Type B pancreatic cell (in vitro differentiated cells): ENCODE data around the gene MGAT5B. TPM values are rescaled to one million over a fixed set of nuclear protein-coding genes. Genes with fewer than 3 reads are reported as not detected.
"Not testable (repeated sequence)": the region's sequence is repeated elsewhere in the genome, so short reads cannot be mapped to it uniquely, and the experiment has no call there.

Experiments used
- DNase-seq: peaks from one replicate; pipeline ENCODE4 v3.0.0; 2021; ENCODE audit warnings: mixed read lengths; ENCODE audit not compliant: unreplicated experiment; ENCODE audit errors: extremely low spot score
- H3K27ac Mint-ChIP-seq: 2 replicates; pipeline ENCODE4 v1.8.0; 2021; ENCODE audit warnings: mild to moderate bottlenecking, mixed read lengths
- H3K27me3 Mint-ChIP-seq: 2 replicates; pipeline ENCODE4 v1.8.0; 2021; ENCODE audit warnings: mixed read lengths
- H3K36me3 Mint-ChIP-seq: 2 replicates; pipeline ENCODE4 v1.8.0; 2021; ENCODE audit warnings: mixed read lengths
- H3K4me1 Mint-ChIP-seq: one replicate; pipeline ENCODE4 v1.8.0; 2021; ENCODE audit warnings: mixed read lengths; ENCODE audit not compliant: unreplicated experiment
- H3K4me3 Mint-ChIP-seq: 2 replicates; pipeline ENCODE4 v1.8.0; 2021; ENCODE audit warnings: mild to moderate bottlenecking, mixed read lengths
- H3K9me3 Mint-ChIP-seq: 2 replicates; pipeline ENCODE4 v1.8.0; 2021; ENCODE audit warnings: mixed read lengths
- total RNA-seq: library from RNA; stranded (reverse); gene quantifications from 2 replicates; pipeline ENCODE4 v1.2.1, GENCODE V29; 2021; ENCODE audit warnings: low replicate concordance
- TF ChIP-seq, protein P1 (sequence below): fragments of 200-600 bp; sonication (generic); conservative IDR thresholded peaks from 2 replicates; pipeline ENCODE4 v1.5.0; 2021; ENCODE audit warnings: antibody characterized with exemption, mild to moderate bottlenecking

The MGAT5B gene
- total RNA-seq, 1 donor from 2014 or later: 15.9 TPM

- TF ChIP-seq, protein P1, sequence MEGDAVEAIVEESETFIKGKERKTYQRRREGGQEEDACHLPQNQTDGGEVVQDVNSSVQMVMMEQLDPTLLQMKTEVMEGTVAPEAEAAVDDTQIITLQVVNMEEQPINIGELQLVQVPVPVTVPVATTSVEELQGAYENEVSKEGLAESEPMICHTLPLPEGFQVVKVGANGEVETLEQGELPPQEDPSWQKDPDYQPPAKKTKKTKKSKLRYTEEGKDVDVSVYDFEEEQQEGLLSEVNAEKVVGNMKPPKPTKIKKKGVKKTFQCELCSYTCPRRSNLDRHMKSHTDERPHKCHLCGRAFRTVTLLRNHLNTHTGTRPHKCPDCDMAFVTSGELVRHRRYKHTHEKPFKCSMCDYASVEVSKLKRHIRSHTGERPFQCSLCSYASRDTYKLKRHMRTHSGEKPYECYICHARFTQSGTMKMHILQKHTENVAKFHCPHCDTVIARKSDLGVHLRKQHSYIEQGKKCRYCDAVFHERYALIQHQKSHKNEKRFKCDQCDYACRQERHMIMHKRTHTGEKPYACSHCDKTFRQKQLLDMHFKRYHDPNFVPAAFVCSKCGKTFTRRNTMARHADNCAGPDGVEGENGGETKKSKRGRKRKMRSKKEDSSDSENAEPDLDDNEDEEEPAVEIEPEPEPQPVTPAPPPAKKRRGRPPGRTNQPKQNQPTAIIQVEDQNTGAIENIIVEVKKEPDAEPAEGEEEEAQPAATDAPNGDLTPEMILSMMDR: no peak
- no peak overlapping the region for H3K27ac Mint-ChIP-seq
- H3K4me3 Mint-ChIP-seq: no peak overlapping the region
- DNase-seq: no peak
- H3K4me1 Mint-ChIP-seq: peaks cover 4% of the 10 kb centered on the region
- H3K27me3 Mint-ChIP-seq: peaks cover 30% of the 10 kb centered on the region
- peaks cover 7% of the 10 kb centered on the region for H3K9me3 Mint-ChIP-seq
- no peaks in the 10 kb centered on the region for H3K36me3 Mint-ChIP-seq
These were observed 106.5 kb downstream of the MGAT5B start for GRCh38 chr17:76974721-76975120.

GRCh38 chr17:76978050-76978449 is 109.8 kb downstream of the MGAT5B start:
- H3K36me3 Mint-ChIP-seq, H3K4me1 Mint-ChIP-seq, DNase-seq, H3K27ac Mint-ChIP-seq, H3K4me3 Mint-ChIP-seq, H3K9me3 Mint-ChIP-seq: not testable (repeated sequence)
- H3K27me3 Mint-ChIP-seq: peaks cover 11% of the 10 kb centered on the region

- Mint-ChIP-seq H3K4me1 (peaks cover 5% of the 10 kb centered on the region), H3K4me3 (no peak overlapping the region), H3K27ac (no peak overlapping the region), H3K27me3 (peaks cover 4% of the 10 kb centered on the region), H3K36me3 (no peaks in the 10 kb centered on the region), H3K9me3 (peaks cover 7% of the 10 kb centered on the region)
- TF ChIP-seq, protein P1: no peak
- no peak for DNase-seq
These were observed 113.5 kb downstream of the MGAT5B start for GRCh38 chr17:76981545-76982295.

DNA sequence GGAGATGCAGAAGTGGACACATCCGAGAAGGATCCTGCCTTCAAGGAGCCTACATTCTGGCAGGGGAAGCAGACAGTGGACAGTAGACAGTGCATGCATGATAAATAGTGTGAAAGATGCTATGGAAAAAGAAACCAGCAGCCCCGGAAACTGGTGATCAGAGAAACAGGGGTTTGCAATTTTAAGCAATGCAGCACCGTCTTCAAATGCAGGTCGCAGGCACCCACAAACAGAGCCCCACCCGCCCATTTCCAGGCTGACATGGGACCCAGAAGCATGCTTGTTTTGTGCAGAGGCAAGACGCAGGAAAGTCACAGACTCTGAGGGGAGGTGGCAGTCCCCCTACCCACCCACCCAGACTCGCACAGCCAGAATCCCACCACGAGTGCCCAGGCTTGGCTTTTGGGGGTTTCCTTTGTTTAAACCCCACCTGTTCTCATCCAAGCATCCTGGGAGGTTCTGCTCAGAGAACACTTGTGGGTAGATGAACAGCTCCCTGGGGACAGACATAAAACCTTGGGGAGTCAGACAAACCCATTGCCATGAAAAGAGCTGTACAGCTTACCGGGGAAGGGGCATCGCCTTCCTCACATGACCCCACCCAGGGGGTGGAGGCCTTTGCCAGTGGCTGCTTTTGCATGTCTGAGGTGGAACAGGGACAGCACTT is 114.3 kb downstream of the MGAT5B start:
- H3K4me3 Mint-ChIP-seq: no peak overlapping the region
- peaks cover 5% of the 10 kb centered on the region for H3K4me1 Mint-ChIP-seq
- H3K27me3 Mint-ChIP-seq: peaks cover 4% of the 10 kb centered on the region
- no peaks in the 10 kb centered on the region for H3K36me3 Mint-ChIP-seq
- peaks cover 7% of the 10 kb centered on the region for H3K9me3 Mint-ChIP-seq
- no peak overlapping the region for H3K27ac Mint-ChIP-seq
- DNase-seq: no peak
- TF ChIP-seq, protein P1: no peak

GRCh38 chr17:76983075-76983775 is 115.0 kb downstream of the MGAT5B start:
- Mint-ChIP-seq H3K4me1 (peaks cover 5% of the 10 kb centered on the region), H3K9me3 (peaks cover 4% of the 10 kb centered on the region), H3K27me3 (peaks cover 2% of the 10 kb centered on the region), H3K27ac (no peak overlapping the region), H3K36me3 (no peaks in the 10 kb centered on the region), H3K4me3 (no peak overlapping the region)
- TF ChIP-seq, protein P1: no peak
- DNase-seq: no peak

- TF ChIP-seq, protein P1: no peak
- H3K36me3 Mint-ChIP-seq: no peaks in the 10 kb centered on the region
- no peak for DNase-seq
- H3K9me3 Mint-ChIP-seq: no peaks in the 10 kb centered on the region
- H3K4me3 Mint-ChIP-seq: no peak overlapping the region
- H3K27me3 Mint-ChIP-seq: no peaks in the 10 kb centered on the region
- peaks cover 5% of the 10 kb centered on the region for H3K4me1 Mint-ChIP-seq
- H3K27ac Mint-ChIP-seq: no peak overlapping the region
These were observed 118.2 kb downstream of the MGAT5B start for GRCh38 chr17:76986365-76986764.
